CD4-positive, alpha-beta memory T cell (primary cell): ENCODE data around the gene KCNJ9. TPM values are rescaled to one million over a fixed set of nuclear protein-coding genes. Genes with fewer than 3 reads are reported as not detected.

Source experiments
- CTCF ChIA-PET: fragments of 350-600 bp; sonication (Branson Sonifier 250); formaldehyde crosslinking; loops from one replicate; lab custom pipeline; 2021; ENCODE audit warnings: inconsistent platforms; ENCODE audit not compliant: partially characterized antibody; lab: Charles Lee
- POLR2A ChIA-PET: fragments of 350-600 bp; sonication (Branson Sonifier 250); formaldehyde crosslinking; loops from one replicate; lab custom pipeline; 2021; ENCODE audit not compliant: partially characterized antibody; lab: Charles Lee
- DNase-seq, 5 donors: peaks; one replicate each; pipeline versions ENCODE4 v3.0.0 to v3.0.0-alpha.2; 2020 to 2022; ENCODE audit warnings: mixed read lengths in 1 of 5
- H3K27ac ChIP-seq: one replicate; pipeline ENCODE4 v1.7.0; 2013; ENCODE audit warnings: low read depth, low read length
- H3K27me3 ChIP-seq: 2 replicates; pipeline ENCODE4 v1.7.0; 2013; ENCODE audit warnings: mild to moderate bottlenecking, low read length, moderate library complexity; ENCODE audit not compliant: insufficient read depth
- H3K36me3 ChIP-seq: 2 replicates; pipeline ENCODE4 v1.7.0; 2013; ENCODE audit warnings: mild to moderate bottlenecking, low read length, moderate library complexity; ENCODE audit not compliant: insufficient read depth
- H3K4me1 ChIP-seq: 2 replicates; pipeline ENCODE4 v1.7.0; 2013; ENCODE audit warnings: mild to moderate bottlenecking, low read length, moderate library complexity; ENCODE audit not compliant: insufficient read depth
- H3K4me3 ChIP-seq, 2 donors: one replicate each; pipeline ENCODE4 v1.7.0; 2013; ENCODE audit warnings: low read length in 2 of 2, mild to moderate bottlenecking in 1 of 2
- H3K9me3 ChIP-seq, 2 donors: one replicate each; pipeline ENCODE4 v1.7.0; 2013; ENCODE audit warnings: low read length in 2 of 2, control low read depth in 1 of 2; ENCODE audit not compliant: control insufficient read depth in 1 of 2
- H3K27ac Mint-ChIP-seq, 7 donors: one replicate each; pipeline ENCODE4 v1.8.0; 2020 to 2021; ENCODE audit warnings: mixed read lengths in 7 of 7, mild to moderate bottlenecking in 6 of 7, inconsistent platforms in 3 of 7, moderate library complexity in 3 of 7
- H3K27me3 Mint-ChIP-seq, 2 donors: one replicate each; pipeline ENCODE4 v1.8.0; 2020 to 2021; ENCODE audit warnings: mixed read lengths in 2 of 2
- H3K36me3 Mint-ChIP-seq, 2 donors: one replicate each; pipeline ENCODE4 v1.8.0; 2020 to 2021; ENCODE audit warnings: mixed read lengths in 2 of 2, inconsistent platforms in 1 of 2, mild to moderate bottlenecking in 1 of 2
- H3K4me1 Mint-ChIP-seq, 4 donors: one replicate each; pipeline ENCODE4 v1.8.0; 2020 to 2021; ENCODE audit warnings: mixed read lengths in 4 of 4, mild to moderate bottlenecking in 1 of 4
- H3K4me3 Mint-ChIP-seq, 8 donors: one replicate each; pipeline ENCODE4 v1.8.0; 2020 to 2021; ENCODE audit warnings: mixed read lengths in 8 of 8, mild to moderate bottlenecking in 7 of 8, moderate library complexity in 6 of 8, inconsistent platforms in 3 of 8
- H3K9me3 Mint-ChIP-seq, 8 donors: one replicate each; pipeline ENCODE4 v1.8.0; 2020 to 2021; ENCODE audit warnings: mixed read lengths in 8 of 8, mild to moderate bottlenecking in 5 of 8, inconsistent platforms in 3 of 8, moderate library complexity in 1 of 8
- intact Hi-C: fragments of 100-400 bp; cut with micrococcal nuclease; formaldehyde crosslinking; loops from one replicate; pipeline ENCODE4 v1.15.1; 2023
- polyA plus RNA-seq, 2 donors: library from polyadenylated mRNA; unstranded; fragments of 300-500 nt; fragmentation: Illumina TruSeq; gene quantifications; one replicate each; pipeline ENCODE4 v1.2.3, GENCODE V29; 2021
- total RNA-seq, 2 experiments: library from RNA; stranded (reverse); gene quantifications; one replicate each; pipeline ENCODE4 v1.2.3, GENCODE V29; 2021

KCNJ9 gene
- total and polyA plus RNA-seq, 4 experiments from 2014 or later: not detected

- CTCF ChIA-PET: interaction anchor here (2.6 to 3.0 kb wide), 2 partner anchors 14 to 18 kb away, joined by 10 to 14 read pairs; no protein-coding TSS in a partner anchor
- Histone ChIP-seq H3K9me3 (no peaks in the 10 kb centered on the region), H3K4me1 (no peaks in the 10 kb centered on the region), H3K36me3 (no peaks in the 10 kb centered on the region), H3K4me3 (no peak overlapping the region), H3K27me3 (peaks cover 5% of the 10 kb centered on the region), H3K27ac (no peak overlapping the region)
- Mint-ChIP-seq H3K36me3 (no peaks in the 10 kb centered on the region), H3K4me3 (no peak overlapping the region), H3K27ac (no peak overlapping the region), H3K4me1 (no peaks in the 10 kb centered on the region), H3K9me3 (no peaks in the 10 kb centered on the region), H3K27me3 (peaks cover 6 to 22% of the 10 kb centered on the region in 2 donors)
- POLR2A ChIA-PET: no interaction called here
- DNase-seq: no peak
- intact Hi-C loops: no loop called here
Measured at GRCh38 chr1:160064164-160064563, 17.2 kb upstream of the KCNJ9 start.

GRCh38 chr1:160064746-160065145 is 16.6 kb upstream of the KCNJ9 start:
- peaks cover 7% of the 10 kb centered on the region for H3K27me3 ChIP-seq
- CTCF ChIA-PET: interaction anchor here (2.6 to 3.0 kb wide), 2 partner anchors 14 to 18 kb away, joined by 10 to 14 read pairs; no protein-coding TSS in a partner anchor

GRCh38 chr1:160066829-160067745 is 14.3 kb upstream of the KCNJ9 start:
- H3K4me3 Mint-ChIP-seq: no peak overlapping the region
- CTCF ChIA-PET: interaction anchor here (0.9 to 1.4 kb wide), 4 partner anchors 11 to 21 kb away, joined by 3 to 4 read pairs (median 3); no protein-coding TSS in a partner anchor
- no peak overlapping the region for H3K4me3 ChIP-seq

More at GRCh38 chr1:160064746-160065145, 16.6 kb upstream of the KCNJ9 start:
- H3K4me1 ChIP-seq: peaks cover 3% of the 10 kb centered on the region
- POLR2A ChIA-PET: no interaction called here
- Mint-ChIP-seq H3K9me3 (no peaks in the 10 kb centered on the region), H3K4me1 (peaks cover 0 to 4% (median under 1%) of the 10 kb centered on the region in 4 donors), H3K27ac (no peak overlapping the region), H3K36me3 (no peaks in the 10 kb centered on the region), H3K4me3 (no peak overlapping the region), H3K27me3 (peaks cover 6 to 25% of the 10 kb centered on the region in 2 donors)
- no peaks in the 10 kb centered on the region for H3K36me3 ChIP-seq
- no peak for DNase-seq
- no peak overlapping the region for H3K27ac ChIP-seq
- H3K4me3 ChIP-seq: no peak overlapping the region
- H3K9me3 ChIP-seq: no peaks in the 10 kb centered on the region
- intact Hi-C loops: no loop called here

GRCh38 chr1:160068225-160068624 is 13.1 kb upstream of the KCNJ9 start:
- Mint-ChIP-seq H3K36me3 (peaks cover 0 to 6% of the 10 kb centered on the region in 2 donors), H3K27me3 (peaks cover 25 to 37% of the 10 kb centered on the region in 2 donors), H3K4me1 (peaks cover 6 to 12% (median 8%) of the 10 kb centered on the region in 4 donors), H3K4me3 (peak overlapping the region in 1 of 8 donors; percentile 65), H3K9me3 (peaks cover 0 to 2% (median 0%) of the 10 kb centered on the region in 8 donors), H3K27ac (no peak overlapping the region)
- POLR2A ChIA-PET: no interaction called here
- CTCF ChIA-PET: interaction anchor here (0.9 to 1.3 kb wide), 2 partner anchors 10 to 22 kb away, joined by 3 to 5 read pairs; no protein-coding TSS in a partner anchor
- Histone ChIP-seq H3K27ac (no peak overlapping the region), H3K36me3 (no peaks in the 10 kb centered on the region), H3K27me3 (peaks cover 20% of the 10 kb centered on the region), H3K4me1 (peaks cover 15% of the 10 kb centered on the region), H3K4me3 (no peak overlapping the region), H3K9me3 (no peaks in the 10 kb centered on the region)
- no peak for DNase-seq
- intact Hi-C loops: no loop called here

More at GRCh38 chr1:160066829-160067745, 14.3 kb upstream of the KCNJ9 start:
- H3K9me3 Mint-ChIP-seq: peaks cover 0 to 2% (median 0%) of the 10 kb centered on the region in 8 donors
- H3K27ac ChIP-seq: no peak overlapping the region
- H3K36me3 ChIP-seq: no peaks in the 10 kb centered on the region
- H3K27ac Mint-ChIP-seq: no peak overlapping the region
- peaks cover 21 to 34% of the 10 kb centered on the region in 2 donors for H3K27me3 Mint-ChIP-seq
- peaks cover 0 to 6% of the 10 kb centered on the region in 2 donors for H3K36me3 Mint-ChIP-seq
- POLR2A ChIA-PET: no interaction called here
- intact Hi-C loops: no loop called here
- peaks cover 20% of the 10 kb centered on the region for H3K27me3 ChIP-seq
- peaks cover 15% of the 10 kb centered on the region for H3K4me1 ChIP-seq
- H3K4me1 Mint-ChIP-seq: peaks cover 6 to 12% (median 8%) of the 10 kb centered on the region in 4 donors
- DNase-seq: no peak
- H3K9me3 ChIP-seq: no peaks in the 10 kb centered on the region

GRCh38 chr1:160069460-160070231 is 11.7 kb upstream of the KCNJ9 start, which contains the start of gene KCNJ10:
KCNJ10 (minus strand) TSS chr1:160070160; CDS start chr1:160042532, 27,628 bp downstream.
- POLR2A ChIA-PET: no interaction called here
- H3K27me3 Mint-ChIP-seq: peaks cover 25 to 44% of the 10 kb centered on the region in 2 donors
- DNase-seq: no peak

GRCh38 chr1:160070243-160071163 is 10.8 kb upstream of the KCNJ9 start:
- peak; percentile 47 to 68 (median 51) for DNase-seq
- Histone ChIP-seq H3K27ac (no peak overlapping the region), H3K36me3 (no peaks in the 10 kb centered on the region), H3K4me3 (peak overlapping the region in 1 of 2 donors; percentile 60), H3K27me3 (peaks cover 20% of the 10 kb centered on the region), H3K9me3 (no peaks in the 10 kb centered on the region), H3K4me1 (peaks cover 15% of the 10 kb centered on the region)
- intact Hi-C loops: no loop called here
- POLR2A ChIA-PET: no interaction called here
- peaks cover 0 to 6% of the 10 kb centered on the region in 2 donors for H3K36me3 Mint-ChIP-seq
- CTCF ChIA-PET: interaction anchor here (0.9 to 4.1 kb wide), 5 partner anchors 8 to 25 kb away, joined by 3 to 18 read pairs (median 8); partner anchors contain the start of gene KCNJ9
- H3K4me1 Mint-ChIP-seq: peaks cover 6 to 12% (median 9%) of the 10 kb centered on the region in 4 donors
- H3K27me3 Mint-ChIP-seq: peaks cover 26 to 51% of the 10 kb centered on the region in 2 donors
- H3K27ac Mint-ChIP-seq: peak overlapping the region in 5 of 7 donors; percentile 53 to 86 (median 60)
- H3K9me3 Mint-ChIP-seq: peaks cover 0 to 2% (median 0%) of the 10 kb centered on the region in 8 donors
- peak overlapping the region; percentile 85 to 97 (median 92) for H3K4me3 Mint-ChIP-seq

More at GRCh38 chr1:160069460-160070231, 11.7 kb upstream of the KCNJ9 start, which contains the start of gene KCNJ10:
- Histone ChIP-seq H3K27ac (no peak within 1 kb of the TSS), H3K9me3 (no peaks in the 10 kb centered on the region), H3K27me3 (peaks cover 20% of the 10 kb centered on the region), H3K4me1 (peaks cover 15% of the 10 kb centered on the region), H3K4me3 (peak within 1 kb of the TSS in 1 of 2 donors; percentile 60), H3K36me3 (no peaks in the 10 kb centered on the region)
- H3K4me1 Mint-ChIP-seq: peaks cover 6 to 12% (median 9%) of the 10 kb centered on the region in 4 donors
- CTCF ChIA-PET: interaction anchor here (0.9 to 3.7 kb wide), 3 partner anchors 9 to 24 kb away, joined by 3 to 18 read pairs (median 8); partner anchors contain the start of gene KCNJ9
- intact Hi-C loops: no loop called here
- H3K4me3 Mint-ChIP-seq: peak within 1 kb of the TSS; percentile 85 to 97 (median 92)
- H3K27ac Mint-ChIP-seq: peak within 1 kb of the TSS in 5 of 7 donors; percentile 53 to 86 (median 60)
- peaks cover 0 to 6% of the 10 kb centered on the region in 2 donors for H3K36me3 Mint-ChIP-seq
- peaks cover 0 to 2% (median 0%) of the 10 kb centered on the region in 8 donors for H3K9me3 Mint-ChIP-seq
